ENCODE data around the gene MXRA8. TPM values are rescaled to one million over a fixed set of nuclear protein-coding genes. Genes with fewer than 3 reads are reported as not detected.

The MXRA8 gene
- polyA plus RNA-seq, 2 of the 4 experiments (the other 2 are of a cell fraction) = 0.12 to 0.22 TPM

GRCh38 chr1:1356796-1357401 lies 1.5 kb downstream of the MXRA8 start (continued):
- TF ChIP-seq MAZ (IDR thresholded peaks at IDR 0.05; ENCODE audit: borderline replicate concordance, low read depth, low read length) (no peak), NR3C1 (IDR thresholded peaks at IDR 0.05) (no peak), RAD21 (conservative IDR thresholded peaks at IDR 0.05 in 1 of 2, IDR thresholded peaks at IDR 0.05 in 1 of 2) (no peak), HEYL (CRISPR knock-in tag; IDR thresholded peaks at IDR 0.05) (no peak), KDM5A (IDR thresholded peaks at IDR 0.05) (no peak), HOXB13 (CRISPR knock-in tag; IDR thresholded peaks at IDR 0.05; ENCODE audit: low read depth) (no peak), HOXB5 (CRISPR knock-in tag; IDR thresholded peaks at IDR 0.05) (no peak)

GRCh38 chr1:1356166-1356795 lies 2.1 kb downstream of the MXRA8 start:
- FAIRE-seq = no peak
- Histone ChIP-seq H3K4me3 (no peak overlapping the region), H3K4me2 (no peak overlapping the region), H3K27ac (peak overlapping the region in 1 of 2 experiments; percentile 86; a peak in 3 of 6 replicates), H3K9me3 (no peaks in the 10 kb centered on the region), H3K4me1 (peaks cover 43% of the 10 kb centered on the region)
- no peak for TF ChIP-seq ZNF302 (CRISPR knock-in tag; IDR thresholded peaks at IDR 0.05)
- no peak for TF ChIP-seq CHD4 (IDR thresholded peaks at IDR 0.05; ENCODE audit: borderline replicate concordance)
- TF ChIP-seq E2F6 (IDR thresholded peaks at IDR 0.05; ENCODE audit: borderline replicate concordance, low read depth) = no peak
- 80% methylated on average over 1 of the region's 8 CpGs for whole genome bisulfite sequencing (ENCODE audit: missing lambda C conversion rate)
- no peak for ATAC-seq
- CTCF ChIA-PET = no interaction called here
- no peak for DNase-seq (ENCODE audit: low read depth in 1 of 2, low spot score in 1 of 2)
- POLR2A ChIA-PET = no interaction called here

- no CpG with 5 or more reads among the region's 52 CpGs for WGBS (ENCODE audit: missing lambda C conversion rate)
- FAIRE-seq = no peak
Measured at GRCh38 chr1:1355416-1355815, 2.9 kb downstream of the MXRA8 start.

More at GRCh38 chr1:1355416-1355815, 2.9 kb downstream of the MXRA8 start:
- peak overlapping the region; percentile 85 for H3K4me2 ChIP-seq
- CTCF ChIA-PET = interaction anchor here (0.7 to 1.0 kb wide), 2 partner anchors 16 to 149 kb away, joined by 3 read pairs; no protein-coding TSS in a partner anchor
- peak; percentile 27 to 53; a peak in 4 of 6 replicates for ATAC-seq
- H3K4me1 ChIP-seq = peaks cover 38% of the 10 kb centered on the region
- POLR2A ChIA-PET = interaction anchor here (0.8 to 1.0 kb wide), 2 partner anchors 15 to 20 kb away, joined by 3 to 4 read pairs; partner anchors contain the start of gene AURKAIP1
- H3K27ac ChIP-seq = peak overlapping the region in 1 of 2 experiments; percentile 86; a peak in 3 of 6 replicates
- H3K9me3 ChIP-seq = no peaks in the 10 kb centered on the region
- 0 out of 2 replicates have a peak, but pooled peaks have one; percentile 7 for TF ChIP-seq POLR2A (IDR thresholded peaks at IDR 0.05; ENCODE audit: low read length)
- no peak for TF ChIP-seq SMC3 (IDR thresholded peaks at IDR 0.05)
- no peak for TF ChIP-seq ELK1 (IDR thresholded peaks at IDR 0.05; ENCODE audit: low read depth, low read length)
- TF ChIP-seq PBX3 (IDR thresholded peaks at IDR 0.05) = 0 out of 2 replicates have a peak, but pooled peaks have one; percentile 18
- peak; percentile 59; the same call in 1 of the 2 replicates for TF ChIP-seq MAX (IDR thresholded peaks at IDR 0.05)
- TF ChIP-seq E2F6 (IDR thresholded peaks at IDR 0.05; ENCODE audit: borderline replicate concordance, low read depth) = peak; percentile 77; the same call in 1 of the 2 replicates
- DNase-seq (ENCODE audit: low read depth in 1 of 2, low spot score in 1 of 2) = peak in 1 of 2 experiments; percentile 54
- peak overlapping the region; percentile 33; the same call in 2 of the 3 replicates for H3K4me3 ChIP-seq
